Measurements from ENCODE around the gene LENG1. TPM values are rescaled to one million over a fixed set of nuclear protein-coding genes. Genes with fewer than 3 reads are reported as not detected.

The LENG1 gene
- total RNA-seq, 4 donors from 2014 or later, result 7.4 to 12.9 (median 10.4) TPM

DNA sequence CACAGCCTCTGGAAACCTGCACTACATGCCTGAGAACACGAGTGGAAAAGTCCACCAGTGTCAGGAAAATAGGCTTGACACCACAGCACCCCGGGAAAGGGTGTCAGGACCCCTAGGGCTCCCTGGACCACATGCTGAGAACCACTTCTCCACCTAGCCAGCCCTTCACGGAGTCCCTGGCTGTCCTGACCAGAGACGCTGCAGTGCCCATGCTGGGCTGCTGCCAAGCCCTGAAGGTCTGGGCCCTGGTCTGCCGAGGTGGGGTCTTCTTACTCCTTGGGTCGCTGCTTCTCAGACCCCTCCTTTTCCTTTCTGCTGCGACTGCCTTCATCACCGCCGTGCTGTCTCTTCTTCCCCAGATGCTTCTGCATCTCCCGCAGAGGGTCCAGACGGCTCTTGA is 3.0 kb downstream of the LENG1 start:
- 74 to 82% methylated on average over 11 of the region's 11 CpGs for WGBS, 2 donors
- DNase-seq (ENCODE audit: low spot score in 2 of 2), result no peak
- H3K36me3 ChIP-seq, result peaks cover 0 to 69% (median 56%) of the 10 kb centered on the region in 3 donors
- H3K27me3 ChIP-seq, result no peaks in the 10 kb centered on the region
- H3K27ac ChIP-seq, result no peak overlapping the region
- H3K4me1 ChIP-seq, result peaks cover 0 to 40% (median 20%) of the 10 kb centered on the region in 4 donors
- H3K9me3 ChIP-seq, result no peaks in the 10 kb centered on the region
- H3K4me3 ChIP-seq, result no peak overlapping the region
- TF ChIP-seq EP300 (IDR thresholded peaks at IDR 0.05) (no peak), POLR2A (IDR thresholded peaks at IDR 0.05) (no peak)
- TF ChIP-seq, protein P1, sequence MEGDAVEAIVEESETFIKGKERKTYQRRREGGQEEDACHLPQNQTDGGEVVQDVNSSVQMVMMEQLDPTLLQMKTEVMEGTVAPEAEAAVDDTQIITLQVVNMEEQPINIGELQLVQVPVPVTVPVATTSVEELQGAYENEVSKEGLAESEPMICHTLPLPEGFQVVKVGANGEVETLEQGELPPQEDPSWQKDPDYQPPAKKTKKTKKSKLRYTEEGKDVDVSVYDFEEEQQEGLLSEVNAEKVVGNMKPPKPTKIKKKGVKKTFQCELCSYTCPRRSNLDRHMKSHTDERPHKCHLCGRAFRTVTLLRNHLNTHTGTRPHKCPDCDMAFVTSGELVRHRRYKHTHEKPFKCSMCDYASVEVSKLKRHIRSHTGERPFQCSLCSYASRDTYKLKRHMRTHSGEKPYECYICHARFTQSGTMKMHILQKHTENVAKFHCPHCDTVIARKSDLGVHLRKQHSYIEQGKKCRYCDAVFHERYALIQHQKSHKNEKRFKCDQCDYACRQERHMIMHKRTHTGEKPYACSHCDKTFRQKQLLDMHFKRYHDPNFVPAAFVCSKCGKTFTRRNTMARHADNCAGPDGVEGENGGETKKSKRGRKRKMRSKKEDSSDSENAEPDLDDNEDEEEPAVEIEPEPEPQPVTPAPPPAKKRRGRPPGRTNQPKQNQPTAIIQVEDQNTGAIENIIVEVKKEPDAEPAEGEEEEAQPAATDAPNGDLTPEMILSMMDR (IDR thresholded peaks at IDR 0.05), result no peak

DNA sequence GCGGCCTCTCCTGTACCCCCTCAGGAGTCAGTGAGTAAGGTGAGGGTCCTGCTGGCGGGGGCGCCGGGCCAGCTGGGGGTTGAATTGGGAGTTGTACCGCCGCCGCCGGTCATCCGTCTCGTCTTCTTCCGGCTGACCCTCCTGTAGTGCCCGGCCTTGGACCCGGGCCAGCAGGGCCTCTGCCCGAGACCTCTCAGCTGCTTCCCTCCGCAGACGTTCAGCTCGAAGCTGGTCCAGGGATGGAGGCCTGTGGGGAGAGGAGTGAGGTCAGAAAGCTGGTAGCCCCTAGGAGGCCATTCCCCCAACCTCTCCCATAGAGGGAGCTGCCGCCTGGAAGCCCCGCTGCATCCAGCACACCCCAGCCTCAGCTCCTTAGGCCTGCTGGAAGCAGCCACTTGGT is 3.8 kb downstream of the LENG1 start:
- no peak for DNase-seq (ENCODE audit: low spot score in 2 of 2)
- Histone ChIP-seq H3K4me1 (peaks cover 0 to 32% (median 14%) of the 10 kb centered on the region in 4 donors), H3K4me3 (no peak overlapping the region), H3K9me3 (no peaks in the 10 kb centered on the region), H3K36me3 (peaks cover 0 to 77% (median 56%) of the 10 kb centered on the region in 3 donors), H3K27me3 (no peaks in the 10 kb centered on the region), H3K27ac (no peak overlapping the region)
- TF ChIP-seq, protein P1 (IDR thresholded peaks at IDR 0.05), result no peak
- no peak for TF ChIP-seq EP300 (IDR thresholded peaks at IDR 0.05)
- no peak for TF ChIP-seq POLR2A (IDR thresholded peaks at IDR 0.05)
- 50 to 60% methylated on average over 17 to 19 of the region's 19 CpGs for WGBS, 2 donors

- Histone ChIP-seq H3K4me1 (peaks cover 0 to 26% (median 9%) of the 10 kb centered on the region in 4 donors), H3K36me3 (peaks cover 0 to 86% (median 61%) of the 10 kb centered on the region in 3 donors), H3K9me3 (no peaks in the 10 kb centered on the region), H3K27me3 (no peaks in the 10 kb centered on the region), H3K27ac (no peak overlapping the region), H3K4me3 (no peak overlapping the region)
- TF ChIP-seq EP300 (IDR thresholded peaks at IDR 0.05) (no peak), POLR2A (IDR thresholded peaks at IDR 0.05) (no peak)
- TF ChIP-seq, protein P1 (IDR thresholded peaks at IDR 0.05), result no peak
- WGBS, 2 donors, result 56 to 59% methylated on average over 18 of the region's 18 CpGs
- DNase-seq (ENCODE audit: low spot score in 2 of 2), result no peak
Measured at GRCh38 chr19:54154603-54155345, 4.7 kb downstream of the LENG1 start.

DNA sequence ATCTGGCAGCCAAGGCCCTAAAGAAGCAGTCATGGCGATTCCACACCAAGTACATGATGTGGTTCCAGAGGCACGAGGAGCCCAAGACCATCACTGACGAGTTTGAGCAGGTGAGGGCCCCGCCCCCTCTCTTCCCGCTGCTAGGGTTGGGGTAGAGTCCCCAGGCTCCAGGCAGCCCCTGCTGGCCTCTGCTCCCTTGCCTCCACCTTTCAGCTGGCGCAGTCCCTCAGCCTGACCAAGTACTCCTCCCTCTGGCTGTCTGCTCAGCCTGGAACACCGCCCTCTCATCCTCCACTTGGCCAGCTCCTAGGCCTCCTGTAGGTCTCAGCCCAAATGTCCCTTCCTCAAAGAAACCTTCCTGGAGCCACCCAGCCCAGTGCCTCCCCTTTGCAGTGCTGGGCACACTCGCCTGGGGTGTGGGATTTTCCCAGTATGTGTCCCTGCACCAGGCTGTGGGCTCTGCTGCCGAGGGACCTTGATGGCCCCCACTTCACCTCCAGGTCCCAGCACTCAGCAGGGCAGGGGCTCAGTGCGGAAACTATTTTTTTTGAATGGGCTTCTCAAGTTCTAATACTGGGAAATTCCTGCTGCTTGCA is 5.7 kb downstream of the LENG1 start:
- Histone ChIP-seq H3K27me3 (no peaks in the 10 kb centered on the region), H3K9me3 (no peaks in the 10 kb centered on the region), H3K36me3 (peaks cover 0 to 96% (median 70%) of the 10 kb centered on the region in 3 donors), H3K4me1 (peaks cover 0 to 23% (median 8%) of the 10 kb centered on the region in 4 donors), H3K27ac (peak overlapping the region in 1 of 4 donors; percentile 64), H3K4me3 (no peak overlapping the region)
- no peak for DNase-seq (ENCODE audit: low spot score in 2 of 2)
- TF ChIP-seq, protein P1 (IDR thresholded peaks at IDR 0.05), result no peak
- TF ChIP-seq EP300 (IDR thresholded peaks at IDR 0.05), result no peak
- no peak for TF ChIP-seq POLR2A (IDR thresholded peaks at IDR 0.05)
- 79 to 80% methylated on average over 9 of the region's 10 CpGs for WGBS, 2 donors
